AG04450 (cell line): ENCODE data around the gene MAP7D3. TPM values are rescaled to one million over a fixed set of nuclear protein-coding genes. Genes with fewer than 3 reads are reported as not detected.
"Not testable (repeated sequence)": the region's sequence is repeated elsewhere in the genome, so short reads cannot be mapped to it uniquely, and the experiment has no call there.

Source experiments
- CTCF ChIA-PET: fragments of 300-600, 350-600 bp; formaldehyde crosslinking; extraction: SDS; loops from one replicate; lab custom pipeline; 2022; ENCODE audit warnings: antibody characterized with exemption, inconsistent platforms; lab: Charles Lee
- POLR2A ChIA-PET: fragments of 350-600 bp; formaldehyde crosslinking; extraction: SDS; loops from one replicate; lab custom pipeline; 2021; ENCODE audit warnings: antibody characterized with exemption, inconsistent platforms; lab: Yijun Ruan, JAX
- DNase-seq: peaks from one replicate; pipeline ENCODE4 v3.0.0-alpha.2; 2011; ENCODE audit warnings: low read depth, low spot score
- H3K27ac ChIP-seq: one replicate; pipeline ENCODE4 v1.5.1; 2012; ENCODE audit warnings: low read depth, low read length, control low read depth
- H3K27me3 ChIP-seq: one replicate; pipeline ENCODE4 v1.6.0; 2012; ENCODE audit warnings: low read length; ENCODE audit not compliant: control insufficient read depth, insufficient read depth
- H3K4me3 ChIP-seq: 2 replicates; pipeline ENCODE4 v1.5.1; 2011; ENCODE audit warnings: mild to moderate bottlenecking, low read depth, low read length, control low read depth
- H3K9me3 ChIP-seq: 2 replicates; pipeline ENCODE4 v1.5.1; 2012; ENCODE audit warnings: low read length; ENCODE audit not compliant: control insufficient read depth, insufficient read depth
- CTCF ChIP-seq: IDR thresholded peaks from 2 replicates; pipeline ENCODE4 v1.5.1; 2011; ENCODE audit warnings: low read depth, low read length, control low read depth, inconsistent platforms
- polyA plus RNA-seq: library from polyadenylated mRNA; depleted of rRNA; stranded (reverse); fragments of >200 nt; gene quantifications from 2 replicates; pipeline ENCODE4 v1.2.3, GENCODE V29; 2011

The MAP7D3 gene
- polyA plus RNA-seq, 1 experiment: 16.6 TPM

GRCh38 chrX:136250191-136251040 lies 784 bp downstream of the MAP7D3 start:
- ChIA-PET POLR2A (interaction anchor here (0.6 kb wide), 1 partner anchor 21 kb away, joined by 7 read pairs; no protein-coding TSS in a partner anchor), CTCF (interaction anchor here (1.2 kb wide), 1 partner anchor 222 kb away, joined by 6 read pairs; no protein-coding TSS in a partner anchor)
- DNase-seq: no peak
- Histone ChIP-seq H3K27ac (no peak overlapping the region), H3K9me3 (no peaks in the 10 kb centered on the region), H3K27me3 (no peaks in the 10 kb centered on the region), H3K4me3 (peak overlapping the region; percentile 68)
- TF ChIP-seq CTCF: no peak

GRCh38 chrX:136246201-136246600 lies 5.0 kb downstream of the MAP7D3 start:
- Histone ChIP-seq H3K9me3 (no peaks in the 10 kb centered on the region), H3K4me3 (no peak overlapping the region), H3K27ac (no peak overlapping the region), H3K27me3 (no peaks in the 10 kb centered on the region)
- ChIA-PET POLR2A (no interaction called here), CTCF (interaction anchor here (0.6 kb wide), 1 partner anchor 246 kb away, joined by 11 read pairs; no protein-coding TSS in a partner anchor)
- TF ChIP-seq CTCF: no peak
- DNase-seq: no peak

- H3K9me3 ChIP-seq, POLR2A ChIA-PET, H3K4me3 ChIP-seq, H3K27ac ChIP-seq, CTCF ChIA-PET, H3K27me3 ChIP-seq, DNase-seq: not testable (repeated sequence)
These were observed 13.4 kb downstream of the MAP7D3 start for GRCh38 chrX:136237849-136238248.

GRCh38 chrX:136237074-136237473 lies 14.1 kb downstream of the MAP7D3 start:
- TF ChIP-seq CTCF: no peak
- Histone ChIP-seq H3K27ac (no peak overlapping the region), H3K4me3 (no peak overlapping the region), H3K9me3 (no peaks in the 10 kb centered on the region), H3K27me3 (no peaks in the 10 kb centered on the region)
- CTCF ChIA-PET: interaction anchor here (1.3 kb wide), 1 partner anchor 209 kb away, joined by 3 read pairs; no protein-coding TSS in a partner anchor
- DNase-seq: no peak
- POLR2A ChIA-PET: no interaction called here

- DNase-seq: no peak
- Histone ChIP-seq H3K27ac (no peak overlapping the region), H3K27me3 (no peaks in the 10 kb centered on the region), H3K4me3 (no peak overlapping the region), H3K9me3 (no peaks in the 10 kb centered on the region)
- TF ChIP-seq CTCF: no peak
- ChIA-PET CTCF (no interaction called here), POLR2A (no interaction called here)
These were observed 22.4 kb downstream of the MAP7D3 start for GRCh38 chrX:136228839-136229207.
